ENCODE measurements around the gene NAP1L5. TPM values are rescaled to one million over a fixed set of nuclear protein-coding genes. Genes with fewer than 3 reads are reported as not detected.

Gene NAP1L5
- total and polyA plus RNA-seq, 9 of the 15 experiments (the other 6 are each of a cell fraction or from before 2014, with no cell fraction given): 2.4 to 10.6 (median 7.0) TPM

- no peak for TF ChIP-seq ZNF511 (CRISPR knock-in tag; IDR thresholded peaks at IDR 0.05)
Measured at GRCh38 chr4:88659055-88659889, 38.4 kb downstream of the NAP1L5 start (continued).

GRCh38 chr4:88655226-88655625 lies 42.4 kb downstream of the NAP1L5 start:
- no peaks in the 10 kb centered on the region for H3K4me1 ChIP-seq (replicated peaks in 1 of 2; ENCODE audit: control insufficient read depth in 2 of 2, insufficient read depth in 2 of 2, low read length in 2 of 2)
- no peak overlapping the region for H3K4me3 ChIP-seq
- ATAC-seq (no peak), FAIRE-seq (no peak), DNase-seq (ENCODE audit: extremely low read depth in 1 of 4, low spot score in 3 of 4) (no peak)
- no peak overlapping the region for H2AFZ ChIP-seq (ENCODE audit: low read depth, low read length)
- no peaks in the 10 kb centered on the region for H3K36me3 ChIP-seq (ENCODE audit: control insufficient read depth, insufficient read depth, low read length)
- no peak overlapping the region for H3K4me2 ChIP-seq (ENCODE audit: insufficient read depth, low read length)
- WGBS (ENCODE audit: insufficient coverage, low coverage, missing lambda C conversion rate): 18% methylated on average over 2 of the region's 3 CpGs
- in situ Hi-C loops (cut with MboI) (loop anchor here (5.0 kb wide), 1 partner anchor 118 kb away; no protein-coding TSS in a partner anchor), intact Hi-C loops (cut with micrococcal nuclease) (no loop called here)
- no peak overlapping the region for H3K27ac ChIP-seq (ENCODE audit: extremely low read depth, low read depth, low read length)
- H3K79me2 ChIP-seq (ENCODE audit: control insufficient read depth, insufficient read depth, low read length): no peaks in the 10 kb centered on the region
- CTCF ChIA-PET (ENCODE audit: low intra/inter-chr PET ratio): interaction anchor here (0.6 kb wide), 1 partner anchor 418 kb away, joined by 3 read pairs; no protein-coding TSS in a partner anchor
- H3K27me3 ChIP-seq (ENCODE audit: control insufficient read depth in 2 of 2, insufficient read depth in 2 of 2, low read length in 2 of 2): no peaks in the 10 kb centered on the region
- no peaks in the 10 kb centered on the region for H3K9me3 ChIP-seq (replicated peaks; ENCODE audit: control insufficient read depth, insufficient read depth, low read depth, low read length)
- no peak overlapping the region for H3K9ac ChIP-seq (ENCODE audit: insufficient read depth in 1 of 2, low read depth in 2 of 2, low read length in 2 of 2)
- no peaks in the 10 kb centered on the region for H4K20me1 ChIP-seq (replicated peaks; ENCODE audit: control insufficient read depth, insufficient read depth, low read length)
- no TSS peak for BruUV-seq (replicated peaks)
- TF ChIP-seq COPS2 (conservative IDR thresholded peaks at IDR 0.05) (no peak), DACH1 (IDR thresholded peaks at IDR 0.05; ENCODE audit: partially characterized antibody) (no peak), ZNF140 (CRISPR knock-in tag; IDR thresholded peaks at IDR 0.05) (no peak), KDM1A (IDR thresholded peaks at IDR 0.05) (no peak), BDP1 (IDR thresholded peaks at IDR 0.05; ENCODE audit: insufficient read depth, insufficient read length) (no peak), PHB (CRISPR knock-in tag; IDR thresholded peaks at IDR 0.05) (no peak), CSDE1 (IDR thresholded peaks at IDR 0.05) (no peak), ZNF217 (CRISPR knock-in tag; IDR thresholded peaks at IDR 0.05) (no peak), DNMT1 (IDR thresholded peaks at IDR 0.05) (no peak)
- TF ChIP-seq, protein P1, sequence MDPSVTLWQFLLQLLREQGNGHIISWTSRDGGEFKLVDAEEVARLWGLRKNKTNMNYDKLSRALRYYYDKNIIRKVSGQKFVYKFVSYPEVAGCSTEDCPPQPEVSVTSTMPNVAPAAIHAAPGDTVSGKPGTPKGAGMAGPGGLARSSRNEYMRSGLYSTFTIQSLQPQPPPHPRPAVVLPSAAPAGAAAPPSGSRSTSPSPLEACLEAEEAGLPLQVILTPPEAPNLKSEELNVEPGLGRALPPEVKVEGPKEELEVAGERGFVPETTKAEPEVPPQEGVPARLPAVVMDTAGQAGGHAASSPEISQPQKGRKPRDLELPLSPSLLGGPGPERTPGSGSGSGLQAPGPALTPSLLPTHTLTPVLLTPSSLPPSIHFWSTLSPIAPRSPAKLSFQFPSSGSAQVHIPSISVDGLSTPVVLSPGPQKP (CRISPR knock-in tag; IDR thresholded peaks at IDR 0.05): no peak
- no peaks in the 10 kb centered on the region for H3K9me1 ChIP-seq (ENCODE audit: control insufficient read depth, insufficient read depth, low read length)
- POLR2A ChIA-PET: no interaction called here

Measured in K562 (cell line).